RWPE1 (cell line): ENCODE measurements around the gene CDC42EP4.

Experiments used
- CTCF ChIA-PET: fragments of 350-600 bp; sonication (Branson Sonifier 250); formaldehyde crosslinking; extraction: SDS; loops from one replicate; lab custom pipeline; 2021; lab: Yijun Ruan, JAX
- POLR2A ChIA-PET: fragments of 400-600 bp; formaldehyde crosslinking; extraction: SDS; loops from one replicate; lab custom pipeline; 2020; ENCODE audit warnings: antibody characterized with exemption; ENCODE audit not compliant: low non-redundant PET; lab: Yijun Ruan, JAX
- DNase-seq: peaks from one replicate; pipeline ENCODE4 v3.0.0; 2012; ENCODE audit warnings: low spot score
- H3K27ac ChIP-seq: fragments of 450-650 bp; 2 replicates; pipeline ENCODE4 v1.5.1; 2017
- TF ChIP-seq, protein P1 (sequence below): fragments of 450-650 bp; conservative IDR thresholded peaks from 2 replicates; pipeline ENCODE4 v1.5.1; 2017; ENCODE audit warnings: low read depth, mild to moderate bottlenecking

CDC42EP4 gene

DNA sequence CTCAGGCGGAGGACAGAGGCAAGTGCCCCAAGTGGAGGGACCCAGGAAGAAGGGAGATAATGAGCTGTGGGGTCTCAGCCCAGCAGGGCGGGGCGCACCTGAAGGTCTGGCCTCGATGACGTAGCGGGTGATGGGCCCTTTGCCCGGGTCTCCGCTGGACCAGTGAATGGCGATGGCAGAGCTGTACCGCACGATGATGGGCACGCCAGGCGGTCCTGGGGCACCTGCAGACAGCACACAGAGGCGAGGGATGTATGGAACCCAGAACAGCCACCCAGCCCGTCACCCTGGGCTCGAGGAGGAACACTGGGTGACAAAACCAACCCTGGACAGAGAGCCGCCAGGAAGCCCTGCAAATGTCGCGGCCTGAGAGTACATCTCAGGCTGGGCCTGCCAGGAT lies 46.2 kb upstream of the CDC42EP4 start:
- TF ChIP-seq, protein P1, sequence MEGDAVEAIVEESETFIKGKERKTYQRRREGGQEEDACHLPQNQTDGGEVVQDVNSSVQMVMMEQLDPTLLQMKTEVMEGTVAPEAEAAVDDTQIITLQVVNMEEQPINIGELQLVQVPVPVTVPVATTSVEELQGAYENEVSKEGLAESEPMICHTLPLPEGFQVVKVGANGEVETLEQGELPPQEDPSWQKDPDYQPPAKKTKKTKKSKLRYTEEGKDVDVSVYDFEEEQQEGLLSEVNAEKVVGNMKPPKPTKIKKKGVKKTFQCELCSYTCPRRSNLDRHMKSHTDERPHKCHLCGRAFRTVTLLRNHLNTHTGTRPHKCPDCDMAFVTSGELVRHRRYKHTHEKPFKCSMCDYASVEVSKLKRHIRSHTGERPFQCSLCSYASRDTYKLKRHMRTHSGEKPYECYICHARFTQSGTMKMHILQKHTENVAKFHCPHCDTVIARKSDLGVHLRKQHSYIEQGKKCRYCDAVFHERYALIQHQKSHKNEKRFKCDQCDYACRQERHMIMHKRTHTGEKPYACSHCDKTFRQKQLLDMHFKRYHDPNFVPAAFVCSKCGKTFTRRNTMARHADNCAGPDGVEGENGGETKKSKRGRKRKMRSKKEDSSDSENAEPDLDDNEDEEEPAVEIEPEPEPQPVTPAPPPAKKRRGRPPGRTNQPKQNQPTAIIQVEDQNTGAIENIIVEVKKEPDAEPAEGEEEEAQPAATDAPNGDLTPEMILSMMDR = no peak
- ChIA-PET POLR2A (no interaction called here), CTCF (no interaction called here)
- no peak overlapping the region for H3K27ac ChIP-seq
- DNase-seq = no peak

DNA sequence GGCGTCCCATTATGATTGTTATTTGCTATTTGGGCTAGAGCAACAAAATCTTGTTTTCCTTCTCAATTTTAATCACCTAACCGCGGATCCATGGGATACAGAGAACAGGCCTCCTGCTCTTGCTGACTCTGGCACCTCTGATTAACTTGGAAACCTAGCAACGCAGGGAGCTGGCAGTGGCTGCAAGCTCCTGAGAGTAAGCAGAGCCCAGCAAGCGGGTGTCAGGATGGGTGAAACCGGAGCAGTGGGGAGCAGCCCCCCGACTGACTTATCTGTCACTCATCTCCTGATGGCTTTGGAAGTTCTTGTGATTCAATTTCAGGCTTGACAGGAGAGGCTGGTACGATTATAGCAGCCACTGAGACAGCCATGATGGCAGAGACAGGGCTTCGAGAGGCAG lies 45.5 kb upstream of the CDC42EP4 start:
- no peak overlapping the region for H3K27ac ChIP-seq
- no peak for DNase-seq
- ChIA-PET CTCF (interaction anchor here (0.6 kb wide), 1 partner anchor 49 kb away, joined by 3 read pairs; no protein-coding TSS in a partner anchor), POLR2A (no interaction called here)
- TF ChIP-seq, protein P1 = no peak

- peak overlapping the region; percentile 35 for H3K27ac ChIP-seq
- TF ChIP-seq, protein P1 = no peak
- DNase-seq = no peak
- ChIA-PET CTCF (interaction anchor here (0.6 kb wide), 1 partner anchor 49 kb away, joined by 3 read pairs; no protein-coding TSS in a partner anchor), POLR2A (no interaction called here)
Measured at GRCh38 chr17:73356561-73357170, 44.9 kb upstream of the CDC42EP4 start.

DNA sequence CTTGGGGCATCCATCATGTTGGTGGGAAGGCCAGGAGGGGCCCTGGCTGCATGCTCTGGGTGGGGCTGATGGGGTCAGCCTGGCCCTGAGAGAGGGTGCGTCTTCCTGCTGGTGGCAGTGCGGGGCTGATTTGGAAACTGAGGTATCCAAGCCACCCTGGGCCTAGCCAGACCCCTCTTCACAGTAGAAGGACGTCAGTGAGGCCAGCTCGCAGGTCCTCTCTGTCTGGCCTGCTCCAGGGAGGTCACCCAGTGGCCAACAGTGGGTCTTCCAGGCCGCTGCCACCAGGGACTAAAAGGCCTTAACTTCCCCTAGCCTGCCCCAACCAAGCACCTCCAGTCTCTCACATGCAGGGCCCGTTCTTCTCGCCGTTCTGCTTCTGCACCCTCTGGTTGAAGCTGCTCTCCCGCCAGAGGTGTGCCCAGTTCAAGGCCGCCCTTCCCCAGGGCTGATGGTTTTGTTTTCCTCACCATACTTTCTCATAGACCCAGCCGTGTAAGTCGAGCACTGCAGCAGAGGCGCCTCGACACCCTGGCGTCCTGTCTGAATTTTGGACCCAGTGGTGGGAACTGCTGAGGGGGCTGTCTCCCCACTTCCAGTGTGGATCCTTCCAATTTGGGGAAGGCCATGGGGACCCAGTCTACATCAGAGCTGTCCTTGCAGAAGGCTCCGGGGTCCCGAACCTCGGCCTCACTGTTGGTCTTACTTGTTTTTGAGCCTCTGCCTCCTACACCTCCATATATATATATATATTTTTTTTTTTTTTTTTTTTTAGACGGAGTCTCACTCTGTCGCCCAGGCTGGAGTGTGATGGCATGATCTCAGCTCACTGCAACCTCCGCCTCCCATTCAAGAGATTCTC lies 42.9 kb upstream of the CDC42EP4 start:
- ChIA-PET POLR2A (no interaction called here), CTCF (interaction anchor here (0.9 kb wide), 1 partner anchor 600 kb away, joined by 3 read pairs; no protein-coding TSS in a partner anchor)
- TF ChIP-seq, protein P1 = no peak
- peak overlapping the region; percentile 31 for H3K27ac ChIP-seq
- no peak for DNase-seq

GRCh38 chr17:73352261-73352660 lies 40.5 kb upstream of the CDC42EP4 start:
- TF ChIP-seq, protein P1 = no peak
- POLR2A ChIA-PET = no interaction called here
- H3K27ac ChIP-seq = no peak overlapping the region
- no peak for DNase-seq
- CTCF ChIA-PET = interaction anchor here (0.6 kb wide), 1 partner anchor 792 kb away, joined by 4 read pairs; no protein-coding TSS in a partner anchor

DNA sequence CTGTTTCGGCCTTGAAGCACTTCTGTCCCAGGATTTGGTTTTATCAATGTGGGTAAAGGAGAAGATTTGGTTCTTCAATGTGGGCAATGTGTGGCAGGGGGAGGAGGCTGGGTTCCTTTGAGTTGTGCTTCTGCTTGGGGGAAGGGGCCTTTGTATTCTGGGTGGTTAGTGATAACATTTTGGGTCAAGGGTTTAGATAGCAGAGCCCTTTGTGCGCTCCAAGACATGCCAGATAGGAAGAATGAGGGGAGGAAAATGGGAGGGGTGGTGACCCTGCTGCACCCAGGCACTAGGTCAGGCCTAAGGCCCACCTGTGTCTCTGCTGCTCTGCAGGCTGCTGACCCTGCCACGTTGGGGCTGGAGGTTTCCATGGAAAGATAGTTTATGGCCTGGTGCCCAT lies 40.0 kb upstream of the CDC42EP4 start:
- POLR2A ChIA-PET = no interaction called here
- CTCF ChIA-PET = interaction anchor here (0.6 to 0.8 kb wide), 2 partner anchors 41 to 792 kb away, joined by 3 to 4 read pairs; no protein-coding TSS in a partner anchor
- TF ChIP-seq, protein P1 = no peak
- DNase-seq = no peak
- no peak overlapping the region for H3K27ac ChIP-seq
